Measurements from ENCODE around the gene NRP1. TPM values are rescaled to one million over a fixed set of nuclear protein-coding genes. Genes with fewer than 3 reads are reported as not detected.

Gene NRP1
- total RNA-seq, 4 donors from 2014 or later, result 8.2 to 24.6 (median 18.7) TPM

DNA sequence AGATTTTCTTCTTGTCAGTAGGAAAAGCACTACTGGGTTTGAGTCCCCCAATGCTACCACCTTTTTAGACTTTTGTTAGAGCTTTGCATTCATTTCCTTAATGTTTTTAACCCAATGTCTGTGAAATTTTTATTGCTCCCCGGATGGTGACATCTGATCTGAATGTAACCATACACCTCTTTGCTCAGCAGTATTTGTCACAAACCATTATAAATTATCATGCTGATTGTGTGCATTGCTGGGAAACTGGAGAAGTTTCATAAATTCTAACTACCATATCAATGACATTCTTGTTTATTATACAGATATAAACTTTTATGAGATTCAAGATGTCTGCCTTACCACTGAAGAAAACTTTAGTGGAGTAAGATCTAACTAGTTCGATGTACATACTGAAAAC, 8.5 kb downstream of the NRP1 start:
- no peak overlapping the region for H3K4me3 ChIP-seq (ENCODE audit: low read depth, poor library complexity, severe bottlenecking)
- TF ChIP-seq, protein P1, sequence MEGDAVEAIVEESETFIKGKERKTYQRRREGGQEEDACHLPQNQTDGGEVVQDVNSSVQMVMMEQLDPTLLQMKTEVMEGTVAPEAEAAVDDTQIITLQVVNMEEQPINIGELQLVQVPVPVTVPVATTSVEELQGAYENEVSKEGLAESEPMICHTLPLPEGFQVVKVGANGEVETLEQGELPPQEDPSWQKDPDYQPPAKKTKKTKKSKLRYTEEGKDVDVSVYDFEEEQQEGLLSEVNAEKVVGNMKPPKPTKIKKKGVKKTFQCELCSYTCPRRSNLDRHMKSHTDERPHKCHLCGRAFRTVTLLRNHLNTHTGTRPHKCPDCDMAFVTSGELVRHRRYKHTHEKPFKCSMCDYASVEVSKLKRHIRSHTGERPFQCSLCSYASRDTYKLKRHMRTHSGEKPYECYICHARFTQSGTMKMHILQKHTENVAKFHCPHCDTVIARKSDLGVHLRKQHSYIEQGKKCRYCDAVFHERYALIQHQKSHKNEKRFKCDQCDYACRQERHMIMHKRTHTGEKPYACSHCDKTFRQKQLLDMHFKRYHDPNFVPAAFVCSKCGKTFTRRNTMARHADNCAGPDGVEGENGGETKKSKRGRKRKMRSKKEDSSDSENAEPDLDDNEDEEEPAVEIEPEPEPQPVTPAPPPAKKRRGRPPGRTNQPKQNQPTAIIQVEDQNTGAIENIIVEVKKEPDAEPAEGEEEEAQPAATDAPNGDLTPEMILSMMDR (IDR thresholded peaks at IDR 0.05), result no peak
- no peak for TF ChIP-seq POLR2A (IDR thresholded peaks at IDR 0.05)
- intact Hi-C loops (cut with DNase I; ENCODE audit: low total_unique reads), result no loop called here
- DNase-seq (ENCODE audit: low spot score in 2 of 2), result no peak
- 74 to 81% methylated on average over 2 of the region's 2 CpGs for WGBS, 2 donors

DNA sequence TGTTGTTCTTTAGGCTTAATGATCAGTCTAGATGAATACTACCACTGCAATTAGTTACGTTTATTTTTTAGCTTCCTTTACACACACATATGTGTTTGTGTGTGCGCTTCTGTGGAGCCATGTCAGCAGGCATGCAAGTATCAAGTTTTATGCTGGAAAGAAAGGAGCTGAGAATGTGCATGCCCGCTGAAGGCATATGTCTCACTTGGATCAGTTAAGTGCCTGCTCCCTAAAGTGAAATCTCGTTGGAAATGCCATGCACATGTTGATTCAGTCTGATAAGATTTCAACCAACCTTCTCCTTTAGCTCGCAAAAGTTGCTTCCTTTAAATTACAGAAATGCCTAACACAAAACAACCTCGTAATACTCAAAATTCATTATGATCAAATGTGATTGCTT, 10.7 kb downstream of the NRP1 start:
- no peak for TF ChIP-seq POLR2A (IDR thresholded peaks at IDR 0.05)
- TF ChIP-seq, protein P1 (IDR thresholded peaks at IDR 0.05), result no peak
- WGBS, 2 donors, result 86 to 87% methylated on average over 6 of the region's 6 CpGs
- no peak overlapping the region for H3K4me3 ChIP-seq (ENCODE audit: low read depth, poor library complexity, severe bottlenecking)
- intact Hi-C loops (cut with DNase I; ENCODE audit: low total_unique reads), result no loop called here
- no peak for DNase-seq (ENCODE audit: low spot score in 2 of 2)

DNA sequence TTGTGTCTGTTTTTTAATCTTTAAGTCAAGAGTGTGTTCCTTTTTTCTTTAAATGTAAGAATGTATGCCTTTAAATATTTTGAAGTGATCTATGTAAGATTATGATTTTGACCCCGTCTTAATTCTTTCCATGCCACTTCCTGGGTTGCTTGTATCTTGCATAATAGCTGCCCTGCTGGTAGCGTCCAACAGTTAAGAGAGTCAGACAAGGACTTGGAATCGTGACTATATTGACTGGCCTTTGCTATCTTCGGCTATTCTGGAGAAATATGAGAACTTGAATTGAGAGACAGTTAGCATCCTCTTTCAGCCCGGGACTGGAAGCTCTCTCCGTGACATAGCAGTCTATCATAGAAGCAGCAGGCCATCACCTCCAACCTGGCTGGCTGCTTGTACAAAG, 13.0 kb downstream of the NRP1 start:
- intact Hi-C loops (cut with DNase I; ENCODE audit: low total_unique reads), result no loop called here
- no peak overlapping the region for H3K4me3 ChIP-seq (ENCODE audit: low read depth, poor library complexity, severe bottlenecking)
- DNase-seq (ENCODE audit: low spot score in 2 of 2), result no peak
- WGBS, 2 donors, result 61 to 63% methylated on average over 6 of the region's 6 CpGs
- TF ChIP-seq, protein P1 (IDR thresholded peaks at IDR 0.05), result no peak
- no peak for TF ChIP-seq POLR2A (IDR thresholded peaks at IDR 0.05)

DNA sequence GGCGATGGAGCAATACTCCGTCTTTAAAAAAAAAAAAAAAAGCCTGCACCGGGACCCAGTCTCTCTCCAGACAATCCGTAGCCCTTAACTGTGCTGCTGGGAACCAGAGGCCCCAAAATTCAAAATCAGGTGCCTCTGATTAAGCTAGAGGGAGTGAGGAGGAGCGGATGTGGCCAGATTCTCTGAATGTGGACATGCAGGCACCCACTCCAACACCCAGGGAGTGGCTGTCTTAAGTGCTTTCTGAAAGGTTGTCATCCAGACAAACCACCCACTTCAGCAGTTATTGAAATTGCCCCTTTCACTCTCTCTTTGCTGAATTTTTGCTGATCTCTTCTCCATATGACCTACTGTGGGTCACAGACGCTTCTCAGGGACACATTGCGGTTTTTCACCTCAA, 14.2 kb downstream of the NRP1 start:
- no peak overlapping the region for H3K4me3 ChIP-seq (ENCODE audit: low read depth, poor library complexity, severe bottlenecking)
- intact Hi-C loops (cut with DNase I; ENCODE audit: low total_unique reads), result no loop called here
- no peak for DNase-seq (ENCODE audit: low spot score in 2 of 2)
- no peak for TF ChIP-seq POLR2A (IDR thresholded peaks at IDR 0.05)
- TF ChIP-seq, protein P1 (IDR thresholded peaks at IDR 0.05), result no peak
- 93 to 96% methylated on average over 7 of the region's 7 CpGs for WGBS, 2 donors

DNA sequence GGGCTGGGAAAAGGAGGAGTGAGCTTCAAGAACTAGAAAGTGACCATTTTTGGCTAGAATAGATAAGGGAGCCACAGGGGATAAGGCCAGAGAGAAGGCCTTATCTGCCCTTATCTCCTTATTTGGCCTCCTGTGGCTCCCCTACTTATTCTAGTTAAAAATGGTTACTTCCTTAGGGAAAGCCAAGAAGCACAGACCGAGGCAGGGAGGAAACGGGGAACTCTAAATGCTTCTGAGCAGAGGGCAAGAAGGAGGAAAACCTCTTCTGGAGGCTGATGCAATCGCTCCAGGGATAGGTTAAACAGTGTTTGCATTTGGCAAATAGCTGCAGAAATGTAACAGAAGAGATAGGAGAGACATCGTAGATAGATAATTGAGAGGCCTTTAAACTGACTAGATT, 18.6 kb downstream of the NRP1 start:
- intact Hi-C loops (cut with DNase I; ENCODE audit: low total_unique reads), result no loop called here
- no peak overlapping the region for H3K4me3 ChIP-seq (ENCODE audit: low read depth, poor library complexity, severe bottlenecking)
- TF ChIP-seq POLR2A (IDR thresholded peaks at IDR 0.05), result no peak
- TF ChIP-seq, protein P1 (IDR thresholded peaks at IDR 0.05), result no peak
- WGBS, 2 donors, result 71 to 78% methylated on average over 4 of the region's 4 CpGs
- DNase-seq (ENCODE audit: low spot score in 2 of 2), result no peak

DNA sequence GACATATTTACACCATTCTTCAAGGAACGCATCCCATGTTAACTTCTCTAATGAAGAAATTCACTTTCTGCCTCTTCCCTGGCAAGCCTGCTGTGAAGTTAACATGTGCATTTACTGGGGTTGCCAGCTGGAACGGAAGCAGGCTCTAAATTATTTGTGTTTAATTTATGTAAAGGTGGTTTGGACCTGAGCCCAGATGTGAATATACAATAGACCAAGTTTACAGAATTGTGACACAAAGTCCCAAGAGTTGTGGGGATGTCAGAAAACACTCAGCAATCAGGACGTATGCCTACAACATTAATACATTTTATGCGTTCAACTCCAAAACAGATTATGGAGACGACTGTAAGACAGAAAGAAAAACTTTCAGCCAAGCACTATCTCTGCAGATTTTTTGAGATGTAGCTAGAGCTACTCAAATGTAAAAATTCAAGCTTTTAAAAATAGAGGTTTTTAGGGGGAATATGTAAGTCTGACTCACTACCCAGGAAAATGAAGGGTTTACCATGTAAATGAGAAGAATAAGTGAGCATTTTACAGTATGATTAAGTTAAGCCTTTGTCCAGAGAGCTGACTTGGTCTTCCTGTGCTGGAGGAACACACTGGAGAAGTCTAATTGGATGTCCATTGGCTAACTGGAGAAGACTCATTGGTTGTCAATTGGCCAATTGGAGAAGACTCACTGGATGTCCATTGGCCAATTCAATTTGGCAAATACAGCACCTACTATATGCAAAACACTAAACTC, 19.5 kb downstream of the NRP1 start:
- no peak for TF ChIP-seq POLR2A (IDR thresholded peaks at IDR 0.05)
- TF ChIP-seq, protein P1 (IDR thresholded peaks at IDR 0.05), result no peak
- no peak overlapping the region for H3K4me3 ChIP-seq (ENCODE audit: low read depth, poor library complexity, severe bottlenecking)
- intact Hi-C loops (cut with DNase I; ENCODE audit: low total_unique reads), result no loop called here
- no peak for DNase-seq (ENCODE audit: low spot score in 2 of 2)
- 40 to 53% methylated on average over 5 of the region's 5 CpGs for WGBS, 2 donors

Measured in lower leg skin (tissue), 4 donors.